OCI-LY7 (cell line): ENCODE data around the gene GALNT9. TPM values are rescaled to one million over a fixed set of nuclear protein-coding genes. Genes with fewer than 3 reads are reported as not detected.
A peak's percentile ranks its signal among the peaks of the same experiment; 100 is the strongest.

Experiments used
- BruUV-seq: library from RNA; stranded (reverse); fragments of 400-500 nt; replicated peaks from 2 replicates; lab custom pipeline; 2021; lab: Mats Ljungman, UMichigan
- CTCF ChIA-PET: fragments of 300-600 bp; sonication (Branson Sonifier 250); formaldehyde crosslinking; loops from one replicate; lab custom pipeline; 2022; ENCODE audit warnings: antibody characterized with exemption; ENCODE audit not compliant: unreplicated experiment; lab: Charles Lee
- POLR2A ChIA-PET: fragments of 300-600 bp; sonication (Branson Sonifier 250); formaldehyde crosslinking; loops from one replicate; lab custom pipeline; 2022; ENCODE audit warnings: antibody characterized with exemption; lab: Charles Lee
- DNase-seq: peaks from one replicate; pipeline ENCODE4 v3.0.0-alpha.2; 2015; ENCODE audit warnings: low spot score
- H2AFZ ChIP-seq: fragments of 200-600 bp; sonication (generic), shearing (Covaris generic); 2 replicates; pipeline ENCODE4 v1.6.1; 2014; ENCODE audit warnings: mild to moderate bottlenecking, antibody characterized with exemption, low read length, moderate library complexity
- H3K27ac ChIP-seq: fragments of 200-600 bp; sonication (generic); 2 replicates; pipeline ENCODE4 v1.5.1; 2014; ENCODE audit warnings: mixed run types, low read depth, mild to moderate bottlenecking, moderate library complexity, low read length, inconsistent platforms; ENCODE audit not compliant: poor library complexity, severe bottlenecking
- H3K36me3 ChIP-seq: fragments of 200-600 bp; sonication (generic); 2 replicates; pipeline ENCODE4 v1.6.1; 2014; ENCODE audit warnings: mild to moderate bottlenecking, antibody characterized with exemption, low read length, moderate library complexity, mixed read lengths; ENCODE audit not compliant: insufficient read depth
- H3K4me1 ChIP-seq: fragments of 200-600 bp; sonication (generic); 2 replicates; pipeline ENCODE4 v1.5.1; 2014; ENCODE audit warnings: mild to moderate bottlenecking, low read length; ENCODE audit not compliant: insufficient read depth, poor library complexity, severe bottlenecking
- H3K4me2 ChIP-seq: fragments of 200-600 bp; sonication (generic); 2 replicates; pipeline ENCODE4 v1.6.1; 2014; ENCODE audit warnings: mild to moderate bottlenecking, low read length
- H3K4me3 ChIP-seq: fragments of 200-600 bp; sonication (generic); 2 replicates; pipeline ENCODE4 v1.5.1; 2014; ENCODE audit warnings: mild to moderate bottlenecking, low read depth, low read length; ENCODE audit not compliant: poor library complexity, severe bottlenecking
- H3K79me2 ChIP-seq: fragments of 200-600 bp; sonication (generic); 2 replicates; pipeline ENCODE4 v1.6.1; 2016; ENCODE audit warnings: low read depth, mild to moderate bottlenecking, low read length, moderate library complexity, mixed read lengths; ENCODE audit not compliant: insufficient read depth
- H3K9me2 ChIP-seq: fragments of 200-600 bp; sonication (generic); 2 replicates; pipeline ENCODE4 v1.6.1; 2016; ENCODE audit warnings: mild to moderate bottlenecking, low read length, mixed read lengths; ENCODE audit not compliant: insufficient read depth
- H3K9me3 ChIP-seq: fragments of 200-600 bp; sonication (generic); 2 replicates; pipeline ENCODE4 v1.6.1; 2014; ENCODE audit warnings: mild to moderate bottlenecking, mixed run types, low read length, mixed read lengths
- H4K20me1 ChIP-seq: fragments of 200-600 bp; sonication (generic); 2 replicates; pipeline ENCODE4 v1.6.1; 2014; ENCODE audit warnings: mild to moderate bottlenecking, antibody characterized with exemption, low read length, moderate library complexity, mixed read lengths; ENCODE audit not compliant: insufficient read depth
- EZH2phosphoT487 ChIP-seq: fragments of 200-600 bp; sonication (generic); IDR thresholded peaks from 2 replicates; pipeline ENCODE4 v1.6.1; 2018; ENCODE audit warnings: low read depth, borderline replicate concordance, mild to moderate bottlenecking, mixed run types, antibody characterized with exemption, low read length, moderate library complexity, mixed read lengths
- intact Hi-C: fragments of 100-400 bp; cut with micrococcal nuclease; formaldehyde crosslinking; loops from one replicate; pipeline ENCODE4 v1.10.0; 2022; ENCODE audit not compliant: unreplicated experiment
- total RNA-seq, 2 experiments: library from RNA; depleted of rRNA in 1 of 2; stranded (reverse); fragments of >200 nt in 1 of 2; shearing (Covaris generic) in 1 of 2; gene quantifications; 2 replicates each; pipeline ENCODE4 v1.2.3, GENCODE V29; 2014 to 2022
- TF ChIP-seq, protein P1 (sequence below): fragments of 200-600 bp; sonication (generic); conservative IDR thresholded peaks from 2 replicates; pipeline ENCODE4 v1.5.1; 2014; ENCODE audit warnings: mild to moderate bottlenecking, antibody characterized with exemption, low read length, moderate library complexity, mixed read lengths

GALNT9 gene
- total RNA-seq, 2 experiments from 2014 or later = 0.28 TPM; not detected in 1

DNA sequence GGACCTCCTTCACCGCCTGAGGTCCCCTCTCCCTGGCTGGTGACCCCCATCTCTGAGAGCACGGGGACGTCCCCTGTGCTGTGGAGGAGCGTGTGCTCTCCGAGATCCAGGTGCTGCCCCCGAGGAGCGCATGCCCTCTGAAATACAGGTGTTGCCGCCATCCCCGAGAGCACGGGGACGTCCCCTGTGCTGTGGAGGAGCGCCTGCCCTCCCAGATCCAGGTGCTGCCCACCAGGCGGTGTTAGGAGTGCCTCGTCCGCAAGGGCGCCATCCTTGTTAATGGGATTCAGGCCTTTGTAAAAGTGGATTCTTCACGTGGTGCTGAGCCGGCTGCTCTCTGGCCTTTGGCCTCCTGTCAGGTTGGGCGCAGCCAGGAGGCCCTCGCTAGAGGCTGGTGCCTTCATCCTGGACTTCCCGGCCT, 175.0 kb downstream of the GALNT9 start:
- Histone ChIP-seq H3K9me3 (peaks cover 24% of the 10 kb centered on the region), H3K4me1 (no peaks in the 10 kb centered on the region), H3K9me2 (no peaks in the 10 kb centered on the region), H3K27ac (no peak overlapping the region), H4K20me1 (no peaks in the 10 kb centered on the region), H2AFZ (no peak overlapping the region), H3K4me3 (no peak overlapping the region), H3K36me3 (peaks cover 67% of the 10 kb centered on the region), H3K4me2 (no peak overlapping the region), H3K79me2 (no peaks in the 10 kb centered on the region)
- DNase-seq = no peak
- no peak for TF ChIP-seq EZH2phosphoT487
- TF ChIP-seq, protein P1, sequence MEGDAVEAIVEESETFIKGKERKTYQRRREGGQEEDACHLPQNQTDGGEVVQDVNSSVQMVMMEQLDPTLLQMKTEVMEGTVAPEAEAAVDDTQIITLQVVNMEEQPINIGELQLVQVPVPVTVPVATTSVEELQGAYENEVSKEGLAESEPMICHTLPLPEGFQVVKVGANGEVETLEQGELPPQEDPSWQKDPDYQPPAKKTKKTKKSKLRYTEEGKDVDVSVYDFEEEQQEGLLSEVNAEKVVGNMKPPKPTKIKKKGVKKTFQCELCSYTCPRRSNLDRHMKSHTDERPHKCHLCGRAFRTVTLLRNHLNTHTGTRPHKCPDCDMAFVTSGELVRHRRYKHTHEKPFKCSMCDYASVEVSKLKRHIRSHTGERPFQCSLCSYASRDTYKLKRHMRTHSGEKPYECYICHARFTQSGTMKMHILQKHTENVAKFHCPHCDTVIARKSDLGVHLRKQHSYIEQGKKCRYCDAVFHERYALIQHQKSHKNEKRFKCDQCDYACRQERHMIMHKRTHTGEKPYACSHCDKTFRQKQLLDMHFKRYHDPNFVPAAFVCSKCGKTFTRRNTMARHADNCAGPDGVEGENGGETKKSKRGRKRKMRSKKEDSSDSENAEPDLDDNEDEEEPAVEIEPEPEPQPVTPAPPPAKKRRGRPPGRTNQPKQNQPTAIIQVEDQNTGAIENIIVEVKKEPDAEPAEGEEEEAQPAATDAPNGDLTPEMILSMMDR = no peak
- BruUV-seq = no TSS peak
- CTCF ChIA-PET = interaction anchor here (1.0 kb wide), 1 partner anchor 259 kb away, joined by 5 read pairs; no protein-coding TSS in a partner anchor
- POLR2A ChIA-PET = no interaction called here
- intact Hi-C loops = loop anchor here (1.0 kb wide), 1 partner anchor 65 kb away; no protein-coding TSS in a partner anchor

DNA sequence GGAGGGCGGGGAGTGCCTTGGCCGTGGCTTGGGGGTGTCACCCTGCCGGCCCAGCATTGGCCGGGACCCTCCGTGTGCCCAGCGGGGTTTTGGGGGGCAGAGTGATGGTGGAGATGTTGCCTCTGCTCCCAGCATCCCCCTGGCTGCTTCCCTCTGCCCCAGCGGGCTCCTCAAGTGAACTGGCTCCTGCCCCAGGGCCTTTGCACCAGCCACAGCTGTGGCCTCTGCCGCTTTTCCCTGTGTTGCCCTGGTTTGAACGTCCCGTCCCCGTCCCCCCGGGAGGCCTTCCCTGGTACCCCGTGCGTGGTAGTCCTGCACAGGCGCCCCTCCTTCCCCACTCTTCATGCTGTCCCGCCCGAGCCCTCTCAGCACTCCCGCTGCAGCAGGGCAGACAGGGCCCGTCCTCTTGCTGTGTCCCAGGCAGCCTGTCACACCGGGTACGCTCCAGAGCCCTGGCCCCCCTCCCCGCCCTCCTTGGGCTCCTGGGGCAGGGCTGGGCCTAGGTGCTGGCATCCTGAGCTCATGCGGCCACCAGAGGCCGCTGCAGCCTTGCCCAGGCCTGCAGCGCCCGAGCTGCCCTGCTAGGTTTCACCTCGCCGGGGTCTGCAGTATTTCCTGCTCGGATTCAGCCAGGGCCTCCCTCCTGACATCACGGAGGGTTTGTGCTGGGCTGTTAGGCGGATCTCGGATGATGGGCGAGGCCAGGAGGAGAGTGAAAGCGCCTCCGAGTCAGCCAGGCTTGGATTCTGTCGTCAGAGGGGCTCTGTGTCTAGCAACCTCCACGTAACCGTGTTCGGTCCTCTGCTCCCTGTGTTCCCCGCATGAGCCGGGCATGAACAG, 175.7 kb downstream of the GALNT9 start:
- TF ChIP-seq, protein P1 = peak; percentile 86
- TF ChIP-seq EZH2phosphoT487 = no peak
- Histone ChIP-seq H3K9me2 (no peaks in the 10 kb centered on the region), H3K79me2 (no peaks in the 10 kb centered on the region), H2AFZ (no peak overlapping the region), H3K36me3 (peaks cover 67% of the 10 kb centered on the region), H4K20me1 (no peaks in the 10 kb centered on the region), H3K27ac (no peak overlapping the region), H3K9me3 (peaks cover 24% of the 10 kb centered on the region), H3K4me1 (no peaks in the 10 kb centered on the region), H3K4me2 (no peak overlapping the region), H3K4me3 (no peak overlapping the region)
- no TSS peak for BruUV-seq
- peak; percentile 76 for DNase-seq
- ChIA-PET CTCF (interaction anchor here (1.0 kb wide), 1 partner anchor 260 kb away, joined by 5 read pairs; no protein-coding TSS in a partner anchor), POLR2A (no interaction called here)
- intact Hi-C loops = loop anchor here (1.0 to 2.0 kb wide), 2 partner anchors 66 to 261 kb away; no protein-coding TSS in a partner anchor

DNA sequence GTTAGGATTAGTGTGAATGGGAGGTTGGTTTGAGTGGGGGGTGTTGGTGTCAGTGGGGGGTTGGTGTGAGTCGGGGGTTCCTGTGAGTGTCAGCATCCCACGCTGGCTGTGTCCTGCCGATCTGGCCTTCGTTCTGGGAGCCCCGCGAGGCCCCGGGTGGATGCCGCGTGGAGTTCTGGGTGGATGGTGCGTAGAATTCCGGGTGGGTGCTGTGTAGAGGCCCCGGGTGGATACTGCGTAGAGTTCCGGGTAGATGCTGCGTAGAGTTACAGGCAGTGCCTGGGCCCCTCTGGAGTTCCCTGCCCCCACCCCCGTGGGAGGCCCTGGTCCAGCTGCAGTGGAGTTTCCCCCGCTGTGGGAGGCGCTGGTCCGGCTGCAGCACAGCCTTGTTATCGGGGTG, 176.4 kb downstream of the GALNT9 start:
- H4K20me1 ChIP-seq = no peaks in the 10 kb centered on the region
- intact Hi-C loops = loop anchor here (2.0 kb wide), 1 partner anchor 262 kb away; no protein-coding TSS in a partner anchor
- H3K4me2 ChIP-seq = no peak overlapping the region
- POLR2A ChIA-PET = no interaction called here
- H3K4me1 ChIP-seq = no peaks in the 10 kb centered on the region
- no peak overlapping the region for H3K4me3 ChIP-seq
- DNase-seq = no peak
- H3K9me2 ChIP-seq = no peaks in the 10 kb centered on the region
- H3K36me3 ChIP-seq = peaks cover 63% of the 10 kb centered on the region
- CTCF ChIA-PET = no interaction called here
- H3K79me2 ChIP-seq = no peaks in the 10 kb centered on the region
- no TSS peak for BruUV-seq
- peaks cover 23% of the 10 kb centered on the region for H3K9me3 ChIP-seq
- TF ChIP-seq, protein P1 = no peak
- TF ChIP-seq EZH2phosphoT487 = no peak
- no peak overlapping the region for H2AFZ ChIP-seq
- no peak overlapping the region for H3K27ac ChIP-seq
